ENCODE measurements around the gene ZCWPW1. TPM values are rescaled to one million over a fixed set of nuclear protein-coding genes. Genes with fewer than 3 reads are reported as not detected.

The ZCWPW1 gene
- total and polyA plus RNA-seq, 2 experiments from 2014 or later: 0.59 to 2.7 TPM

GRCh38 chr7:100477871-100478267 lies 49.4 kb upstream of the ZCWPW1 start:
- Histone ChIP-seq H2AFZ (no peak overlapping the region), H3K9me2 (ENCODE audit: insufficient read depth) (no peaks in the 10 kb centered on the region), H4K20me1 (replicated peaks; ENCODE audit: insufficient read depth) (peaks cover 3% of the 10 kb centered on the region; the same call in 1 of the 2 replicates), H3K4me2 (peak overlapping the region; percentile 93), H3K4me1 (ENCODE audit: insufficient read depth) (peaks cover 21% of the 10 kb centered on the region), H3K27ac (ENCODE audit: low read depth) (no peak overlapping the region), H3F3A (replicated peaks; ENCODE audit: low read depth) (peaks cover 2% of the 10 kb centered on the region; the same call in 1 of the 2 replicates), H3K4me3 (peak overlapping the region; percentile 90), H3K79me2 (replicated peaks; ENCODE audit: insufficient read depth) (no peaks in the 10 kb centered on the region; the same call in 1 of the 2 replicates), H3K27me3 (ENCODE audit: insufficient read depth) (no peaks in the 10 kb centered on the region), H3K36me3 (ENCODE audit: insufficient read depth) (no peaks in the 10 kb centered on the region)
- H3K27me3 Mint-ChIP-seq (ENCODE audit: insufficient read depth, low read depth, poor library complexity): peaks cover 12% of the 10 kb centered on the region
- TF ChIP-seq STAT1 (IDR thresholded peaks at IDR 0.05; ENCODE audit: unreplicated experiment): no peak
- TF ChIP-seq CTCF (conservative IDR thresholded peaks at IDR 0.05; ENCODE audit: low read depth in 2 of 2): no peak
- no peak for TF ChIP-seq ZNF114 (CRISPR knock-in tag; IDR thresholded peaks at IDR 0.05)
- TF ChIP-seq NANOG (IDR thresholded peaks at IDR 0.05; ENCODE audit: borderline replicate concordance): no peak
- TF ChIP-seq REST (IDR thresholded peaks at IDR 0.05; ENCODE audit: unreplicated experiment): no peak
- no peak for TF ChIP-seq ETS1 (IDR thresholded peaks at IDR 0.05)
- H3K4me1 Mint-ChIP-seq: peaks cover 30% of the 10 kb centered on the region
- ATAC-seq: no peak
- peak overlapping the region; percentile 94 for H3K4me3 Mint-ChIP-seq
- H3K36me3 Mint-ChIP-seq (ENCODE audit: low read depth): peaks cover 5% of the 10 kb centered on the region; the same call in 2 of the 3 replicates
- DNase-seq (ENCODE audit: low spot score): no peak
- H3K9me3 Mint-ChIP-seq: no peaks in the 10 kb centered on the region; the same call in 1 of the 3 replicates
- H3K27ac Mint-ChIP-seq: no peak overlapping the region

Data from GM23338 (cell line).